GM21528 (cell line): ENCODE measurements around the gene CRCP.
"Not testable (repeated sequence)": the region's sequence is repeated elsewhere in the genome, so short reads cannot be mapped to it uniquely, and the experiment has no call there.

ENCODE experiments used
- ATAC-seq: cut with Tn5 transposase; IDR thresholded peaks from one replicate; pipeline ENCODE4 v1.9.1; 2021; ENCODE audit warnings: mild to moderate bottlenecking, moderate library complexity; ENCODE audit not compliant: unreplicated experiment, low FRiP score

The CRCP gene

DNA sequence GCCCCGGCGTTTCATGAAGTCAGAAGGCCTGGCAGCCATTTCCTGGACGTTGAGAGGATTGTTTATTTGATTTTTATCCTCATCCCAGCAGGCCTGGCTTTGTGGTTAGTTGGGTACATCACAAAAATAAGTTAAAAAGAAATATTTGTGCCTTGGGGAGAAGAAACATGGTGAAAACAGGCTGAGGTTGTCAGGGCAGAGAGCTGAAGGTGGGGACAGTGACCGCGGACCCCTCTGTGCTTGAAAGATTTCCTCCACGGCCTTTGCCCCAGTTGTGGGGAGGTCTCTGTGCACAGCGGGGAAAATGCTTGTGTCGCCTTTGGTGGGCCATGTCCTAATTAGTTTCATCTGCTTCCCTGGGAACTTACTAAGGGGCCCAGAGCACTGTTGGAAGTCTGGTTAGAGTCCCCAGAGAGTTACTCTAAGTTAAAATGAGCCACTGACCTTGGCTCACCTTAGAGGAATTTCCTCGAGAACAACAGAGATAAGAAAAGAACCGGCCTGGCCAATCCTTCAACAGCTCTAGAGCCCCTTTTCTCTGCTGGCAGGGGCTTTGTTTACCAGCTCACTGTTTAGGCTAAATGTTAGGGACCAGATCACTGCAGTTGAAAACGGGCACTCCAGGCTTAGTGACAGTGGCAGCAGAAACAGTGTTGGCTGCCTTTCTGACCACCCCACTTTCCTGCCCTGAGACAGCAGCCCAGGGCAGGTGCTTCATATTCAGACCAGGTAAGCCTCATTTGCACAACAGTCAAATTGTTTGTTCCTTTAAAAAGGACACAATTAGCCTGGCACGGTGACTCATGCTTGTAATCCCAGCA, 37.9 kb downstream of the CRCP start:
- ATAC-seq: no peak

DNA sequence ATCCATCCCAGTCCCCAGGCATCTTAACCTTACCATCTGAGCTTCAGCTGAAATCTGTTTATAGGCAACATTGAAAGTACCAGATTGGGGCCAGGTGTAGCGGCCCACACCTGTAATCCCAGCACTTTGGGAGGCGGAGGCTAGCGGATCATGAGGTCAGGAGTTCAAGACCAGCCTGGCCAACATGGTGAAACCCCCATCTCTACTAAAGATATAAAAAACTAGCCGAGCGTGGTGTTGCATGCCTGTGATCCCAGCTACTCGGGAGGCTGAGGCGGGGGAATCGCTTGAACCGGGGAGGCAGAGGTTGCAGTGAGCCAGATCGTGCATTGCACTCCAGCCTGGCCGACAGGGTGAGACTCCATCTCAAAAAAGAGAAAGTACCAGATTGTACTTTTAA, 39.0 kb downstream of the CRCP start:
- ATAC-seq: no peak

DNA sequence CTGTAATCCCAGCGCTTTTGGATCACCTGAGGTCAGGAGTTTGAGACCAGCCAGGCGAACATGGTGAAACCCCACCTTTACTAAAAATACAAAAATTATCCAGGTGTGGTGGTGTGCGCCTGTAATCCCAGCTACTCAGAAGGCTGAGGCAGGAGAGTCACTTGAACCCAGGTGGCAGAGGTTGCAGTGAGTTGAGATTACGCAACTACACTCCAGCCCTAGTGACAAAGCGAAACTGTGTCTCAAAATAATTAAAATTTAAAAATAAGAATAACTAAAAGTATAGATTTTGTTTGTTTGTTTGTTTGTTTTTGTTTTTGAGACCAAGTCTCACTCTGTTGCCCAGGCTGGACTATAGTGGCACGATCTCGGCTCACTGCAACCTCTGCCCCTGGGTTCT, 41.4 kb downstream of the CRCP start:
- not testable (repeated sequence) for ATAC-seq

DNA sequence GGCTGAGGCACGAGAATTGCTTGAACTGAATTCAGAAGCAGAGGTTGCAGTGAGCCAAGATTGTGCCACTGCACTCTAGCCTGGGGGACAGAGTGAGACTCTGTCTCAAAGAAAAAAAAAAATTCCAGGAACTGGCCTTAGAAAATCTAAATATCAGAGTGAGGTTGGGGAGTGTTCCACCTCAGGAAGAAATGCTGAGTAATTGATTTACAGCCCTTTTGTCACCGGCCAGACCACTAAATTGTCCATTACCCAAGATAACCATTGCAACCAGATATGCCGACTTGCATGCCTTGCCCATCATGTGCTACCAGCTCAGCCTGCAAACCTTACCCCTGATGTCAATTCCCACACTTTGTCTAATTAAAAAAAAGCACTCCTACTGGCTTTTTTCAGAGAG, 42.4 kb downstream of the CRCP start:
- no peak for ATAC-seq

DNA sequence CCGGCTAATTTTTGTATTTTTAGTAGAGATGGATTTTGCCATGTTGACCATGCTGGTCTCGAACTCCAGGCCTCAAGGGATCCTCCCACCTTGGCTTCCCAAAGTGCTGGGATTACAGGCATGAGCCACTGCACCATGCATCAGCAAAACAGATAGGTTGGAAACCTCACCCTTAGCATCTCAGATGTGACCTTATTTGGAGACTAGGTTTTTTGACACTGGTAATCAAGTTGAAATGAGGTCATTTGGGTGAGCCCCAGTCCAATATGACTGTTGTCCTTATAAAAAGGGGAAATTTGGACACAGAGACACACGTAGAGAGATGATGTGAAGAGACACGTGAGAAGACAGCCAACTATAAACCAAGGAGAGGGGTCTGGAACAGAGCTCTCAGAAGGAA, 48.0 kb downstream of the CRCP start:
- ATAC-seq: no peak

DNA sequence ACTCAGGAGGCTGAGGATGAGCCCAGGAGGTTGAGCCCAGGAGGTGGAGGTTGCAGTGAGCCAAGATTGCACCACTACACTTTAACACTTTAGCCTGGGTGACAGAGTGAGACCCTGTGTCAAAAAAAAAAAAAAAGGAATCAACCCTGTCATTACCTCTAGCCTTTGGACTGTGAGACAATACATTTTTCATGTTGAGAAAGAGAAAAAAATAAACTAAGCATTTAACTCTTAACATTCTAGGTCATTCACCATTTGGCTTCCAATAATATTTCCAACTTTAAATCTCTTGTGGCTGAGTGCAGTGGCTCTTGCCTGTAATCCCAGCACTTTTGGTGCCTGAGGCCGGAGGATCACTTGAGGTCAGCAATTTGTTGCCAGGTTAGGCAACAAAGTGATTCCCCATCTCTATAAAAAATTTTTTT, 48.6 kb downstream of the CRCP start:
- ATAC-seq: no peak

DNA sequence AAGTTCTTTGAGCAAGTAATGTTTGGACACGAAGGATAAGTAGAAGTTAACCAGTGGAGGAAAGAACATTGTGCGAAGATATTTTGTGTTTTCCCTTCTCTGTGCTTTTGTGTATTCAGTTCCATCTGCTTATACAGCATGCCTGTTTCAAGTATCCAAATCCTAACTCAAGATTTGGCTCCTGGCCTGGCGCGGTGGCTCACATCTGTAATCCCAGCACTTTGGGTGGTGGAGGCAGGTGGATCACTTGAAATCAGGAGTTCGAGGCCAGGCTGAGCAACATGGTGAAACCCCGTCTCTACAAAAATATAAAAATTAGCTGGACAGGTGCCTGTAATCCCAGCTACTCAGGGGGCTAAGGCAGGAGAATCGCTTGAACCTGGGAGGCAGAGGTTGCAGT, 49.7 kb downstream of the CRCP start:
- ATAC-seq: no peak

DNA sequence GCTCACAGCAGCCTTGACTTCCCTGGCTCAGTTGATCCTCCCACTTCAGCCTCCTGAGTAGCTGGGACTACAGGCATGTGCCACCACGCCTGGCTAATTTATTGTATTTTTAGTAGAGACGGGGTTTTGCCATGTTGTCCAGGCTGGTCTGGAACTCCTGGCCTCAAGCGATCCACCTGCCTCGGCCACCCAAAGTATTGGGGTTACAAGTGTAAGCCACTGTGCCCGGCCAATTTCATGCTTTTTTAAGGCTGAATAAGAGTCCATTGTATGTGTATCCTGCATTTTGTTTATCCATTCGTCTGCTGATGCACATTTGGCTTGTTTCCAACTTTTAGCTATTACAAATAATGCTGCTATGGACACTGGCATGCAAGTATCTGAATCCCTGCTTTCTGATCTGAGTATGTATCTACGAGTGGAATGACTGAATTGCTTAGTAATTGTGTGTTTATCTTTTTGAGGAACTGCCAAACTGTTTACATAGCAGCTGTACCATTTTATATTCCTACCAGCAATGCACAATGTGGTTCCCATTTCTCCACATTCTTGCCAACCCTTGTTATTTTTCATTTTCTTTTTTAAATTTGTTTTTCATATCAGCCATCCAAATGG, 53.2 kb downstream of the CRCP start:
- ATAC-seq: no peak

DNA sequence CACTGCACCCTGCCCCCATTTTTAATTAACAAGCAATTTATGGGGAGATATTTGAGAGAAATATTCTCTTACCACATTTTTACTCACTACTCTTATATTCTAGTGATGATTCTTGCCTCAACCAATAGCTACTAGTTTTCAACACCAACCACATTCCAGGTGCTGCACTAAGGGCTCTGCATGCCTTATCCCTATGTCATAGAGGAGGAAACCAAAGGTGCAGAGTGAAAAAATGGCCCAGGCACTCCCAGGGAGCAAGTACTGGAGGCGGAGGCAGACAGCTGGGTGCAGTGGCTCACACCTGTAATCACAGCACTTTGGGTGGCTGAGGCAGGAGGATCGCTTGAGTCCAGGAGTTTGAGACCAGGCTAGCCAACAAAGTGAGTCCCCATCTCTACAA, 55.0 kb downstream of the CRCP start:
- no peak for ATAC-seq

DNA sequence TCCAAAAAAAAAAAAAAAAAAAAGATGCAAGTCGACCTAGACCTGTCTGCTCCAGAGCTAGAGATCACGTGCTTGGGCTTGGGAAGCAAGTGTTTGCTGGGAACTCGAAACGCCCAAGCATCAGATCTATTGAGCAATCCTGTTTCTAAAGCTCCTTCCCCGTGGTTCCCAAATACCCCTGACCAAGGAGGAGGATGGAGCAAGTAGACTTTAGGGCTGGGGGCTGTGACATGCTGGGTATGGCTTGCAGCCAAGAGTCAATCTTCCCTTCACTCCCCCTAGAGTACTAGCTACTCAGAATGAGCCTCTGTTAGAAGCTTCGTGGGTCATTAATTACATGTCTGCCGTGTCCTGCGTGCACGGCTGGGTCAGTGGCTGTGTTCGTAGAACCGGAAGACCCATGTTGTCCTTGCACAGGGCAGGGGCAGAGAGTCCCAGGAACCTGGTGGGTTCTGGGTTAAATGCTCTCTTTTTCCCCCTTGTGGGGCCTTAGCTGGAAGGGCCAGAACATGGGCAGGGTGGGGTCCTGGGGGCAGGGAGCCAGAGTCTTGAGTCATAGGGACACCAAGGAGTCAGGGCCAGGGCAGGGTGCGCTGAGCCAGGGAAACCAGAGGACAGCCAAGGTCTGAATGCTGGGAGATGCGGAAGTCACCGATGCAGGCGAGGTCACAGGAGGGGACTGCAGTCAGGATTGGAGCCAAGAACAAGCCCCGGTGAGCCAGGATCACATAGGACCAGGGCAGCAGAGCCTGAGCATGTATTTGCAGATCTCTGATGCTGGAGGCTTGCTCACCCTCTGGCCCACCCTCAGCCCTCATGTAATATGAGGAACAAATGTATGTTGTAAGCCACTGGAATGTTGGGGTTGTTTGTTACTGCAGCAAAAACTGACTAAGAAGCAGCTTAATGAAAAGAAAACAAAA, 55.9 kb downstream of the CRCP start:
- ATAC-seq: no peak

DNA sequence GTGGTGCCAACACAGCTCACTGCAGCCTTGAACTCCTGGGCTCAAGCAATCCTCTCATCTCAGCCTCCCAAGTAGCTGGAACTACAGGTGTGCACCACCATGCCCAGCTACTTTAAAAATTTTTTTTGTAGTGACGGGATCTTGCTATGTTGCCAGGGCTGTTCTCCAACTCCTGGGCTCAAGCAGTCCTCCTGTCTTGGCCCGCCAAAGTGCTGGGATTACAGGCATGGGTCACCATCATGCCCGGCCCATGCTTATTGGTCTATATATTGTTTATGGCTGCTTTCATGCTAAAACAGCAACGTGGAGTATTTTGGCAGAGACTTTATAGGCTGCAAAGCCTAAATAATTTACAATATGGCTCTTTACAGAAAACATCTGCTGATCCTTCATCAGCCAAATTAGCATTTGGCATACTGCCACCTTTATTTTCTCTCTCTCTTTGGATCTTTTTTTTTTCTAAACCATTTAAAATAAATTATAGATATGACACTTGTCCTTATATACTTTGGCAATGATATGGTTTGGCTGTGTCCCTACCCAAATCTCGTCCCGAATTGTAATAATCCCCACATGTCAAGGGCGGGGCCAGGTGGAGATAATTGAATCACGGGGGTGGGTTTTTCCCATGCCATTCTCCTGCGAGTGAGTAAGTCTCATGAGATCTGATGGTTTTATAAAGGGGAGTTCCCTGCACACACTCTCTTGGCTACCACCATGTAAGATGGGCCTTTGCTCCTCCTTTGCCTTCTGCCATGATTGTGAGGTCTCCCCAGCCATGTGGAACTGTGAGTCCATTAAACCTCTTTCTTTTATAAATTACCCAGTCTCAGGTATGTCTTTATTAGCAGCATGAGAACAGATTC, 58.1 kb downstream of the CRCP start:
- not testable (repeated sequence) for ATAC-seq

DNA sequence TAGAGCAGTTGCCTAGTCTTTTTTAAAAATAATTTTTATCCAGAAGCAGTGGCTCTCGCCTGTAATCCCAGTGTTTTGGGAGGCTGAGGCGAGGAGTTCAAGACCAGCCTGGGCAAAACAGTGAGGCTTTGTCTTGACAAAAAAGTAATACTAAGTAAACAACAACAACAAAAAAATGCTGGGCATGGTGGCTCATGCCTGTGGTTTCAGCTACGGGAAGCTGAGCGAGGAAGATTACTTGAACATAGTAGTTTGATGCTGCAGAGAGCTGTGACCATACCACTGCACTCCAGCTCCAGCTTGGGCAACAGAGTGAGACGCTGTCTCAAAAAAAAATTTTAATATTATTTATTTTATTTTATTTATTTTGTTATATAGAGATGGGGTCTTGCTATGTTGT, 59.2 kb downstream of the CRCP start:
- no peak for ATAC-seq

DNA sequence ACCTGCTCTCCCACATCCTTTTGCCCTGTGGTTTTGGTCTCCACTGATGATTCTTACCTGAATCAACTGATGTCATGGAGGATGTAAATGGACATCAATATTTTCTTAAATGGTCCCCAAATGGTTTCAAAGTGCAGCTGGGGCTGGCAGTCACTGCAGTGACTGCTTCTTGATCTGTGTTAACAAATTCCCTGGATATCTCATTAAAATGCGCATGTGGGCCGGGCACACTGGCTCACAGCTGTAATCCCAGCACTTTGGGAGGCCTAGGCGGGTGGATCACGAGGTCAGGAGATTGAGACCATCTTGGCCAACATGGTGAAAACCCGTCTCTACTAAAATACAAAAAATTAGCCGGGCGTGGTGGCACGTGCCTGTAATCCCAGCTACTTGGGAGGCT, 60.4 kb downstream of the CRCP start:
- not testable (repeated sequence) for ATAC-seq

DNA sequence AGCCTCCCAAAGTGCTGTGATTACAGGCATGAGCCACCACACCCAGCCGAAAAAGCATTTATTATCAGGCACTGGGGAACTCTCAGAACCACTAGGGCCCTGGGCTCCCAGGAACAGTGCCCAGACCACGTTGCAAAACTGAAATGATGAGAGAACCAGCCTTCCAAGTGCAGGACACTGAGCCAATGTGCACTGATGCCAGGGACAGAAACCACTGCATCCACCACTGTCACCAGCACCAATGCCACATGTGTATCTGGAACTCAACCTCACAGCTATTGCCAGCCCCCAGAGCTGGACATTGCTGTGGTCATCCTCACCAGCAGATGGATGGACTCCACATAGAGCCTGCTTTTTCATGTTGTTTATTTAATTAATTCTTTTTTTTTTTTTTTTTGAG, 62.3 kb downstream of the CRCP start:
- ATAC-seq: no peak

DNA sequence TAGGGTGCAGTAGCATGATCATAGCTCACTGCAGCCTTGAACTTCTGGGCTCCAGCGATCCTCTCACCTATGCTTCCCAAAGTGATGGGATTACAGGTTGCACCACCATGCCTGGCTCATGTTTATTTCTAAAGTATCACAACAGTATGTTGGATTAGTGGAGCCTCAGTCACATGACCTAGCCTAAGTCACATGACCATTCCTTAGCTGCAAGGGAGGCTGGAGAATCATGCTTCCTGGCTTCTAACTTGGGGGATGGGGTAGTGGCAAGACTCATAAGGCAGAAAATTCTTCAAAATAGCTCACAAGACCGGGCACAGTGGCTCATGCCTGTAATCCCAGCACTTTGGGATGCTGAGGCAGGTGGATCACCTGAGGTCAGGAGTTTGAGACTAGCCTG, 63.6 kb downstream of the CRCP start:
- ATAC-seq: no peak

DNA sequence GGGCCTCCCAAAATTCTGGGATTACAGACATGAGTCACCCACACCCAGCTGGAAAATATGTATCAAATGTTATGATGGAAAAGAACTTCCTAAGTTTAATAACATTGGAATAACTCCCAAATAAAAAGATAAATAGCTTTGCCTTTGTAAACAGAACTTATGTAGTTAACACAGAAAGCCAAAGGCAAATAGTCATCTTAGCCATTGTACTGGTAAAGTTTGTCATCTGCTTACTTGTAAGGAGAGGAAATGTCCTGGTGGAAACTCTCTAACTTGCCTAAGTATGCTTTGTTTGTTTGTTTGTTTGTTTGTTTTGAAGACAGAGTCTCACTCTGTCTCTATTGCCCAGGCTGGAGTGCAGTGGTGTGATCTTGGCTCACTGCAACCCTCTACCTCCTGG, 66.7 kb downstream of the CRCP start:
- ATAC-seq: no peak

DNA sequence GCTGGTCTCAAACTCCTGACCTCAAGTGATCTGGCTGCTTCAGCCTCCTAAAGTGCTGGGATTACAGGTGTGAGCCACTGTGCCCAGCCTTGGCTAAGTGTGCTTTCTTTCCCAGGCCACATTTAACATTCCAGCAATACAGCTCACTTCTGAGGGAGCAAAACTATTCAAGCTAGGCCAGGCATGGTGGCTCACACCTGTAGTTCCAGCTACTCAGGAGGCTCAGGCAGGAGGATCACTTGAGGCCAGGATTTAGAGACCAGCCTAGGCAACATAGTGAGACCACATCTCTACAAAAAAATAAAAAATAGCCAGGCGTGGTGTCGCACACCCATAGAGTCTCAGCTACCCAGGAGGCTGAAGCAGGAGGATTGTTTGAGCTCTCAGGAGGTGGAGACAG, 67.2 kb downstream of the CRCP start:
- ATAC-seq: no peak

DNA sequence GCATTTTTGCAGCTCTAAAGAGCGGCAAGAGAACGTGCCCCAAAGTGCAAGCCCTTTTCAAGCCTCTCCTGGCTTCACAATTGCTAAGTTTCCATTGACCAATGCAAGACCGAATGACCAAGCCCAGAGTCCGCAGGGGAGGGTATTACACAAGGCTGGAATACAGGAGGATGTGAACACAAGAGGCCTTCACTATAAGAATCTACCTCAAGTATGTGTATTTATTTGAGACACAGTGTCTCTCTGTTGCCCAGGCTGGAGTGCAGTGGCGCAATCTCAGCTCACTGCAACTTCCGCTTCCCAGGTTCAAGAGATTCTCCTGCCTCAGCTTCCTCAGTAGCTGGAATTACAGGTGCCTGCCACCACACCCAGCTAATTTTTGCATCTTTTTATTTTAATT, 68.3 kb downstream of the CRCP start:
- ATAC-seq: no peak

DNA sequence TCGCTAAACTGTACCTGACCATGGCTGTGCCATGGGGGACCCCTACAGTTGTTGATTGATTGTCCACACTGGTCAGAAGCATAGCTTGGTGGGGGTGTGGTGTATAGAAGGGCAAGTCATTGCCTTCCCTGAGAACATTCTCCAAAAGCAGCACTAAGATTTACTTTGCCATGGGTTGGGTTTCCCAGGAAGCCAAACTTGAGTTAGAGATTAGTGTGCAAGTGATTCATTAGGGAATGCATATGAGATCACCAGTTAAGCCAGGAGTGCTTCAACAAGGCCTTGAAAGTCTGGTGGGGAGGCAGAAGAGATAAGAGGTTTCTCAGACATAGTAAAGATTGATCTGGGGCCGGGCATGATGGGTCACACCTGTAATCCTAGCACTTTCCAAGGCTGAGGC, 69.1 kb downstream of the CRCP start:
- ATAC-seq: no peak

DNA sequence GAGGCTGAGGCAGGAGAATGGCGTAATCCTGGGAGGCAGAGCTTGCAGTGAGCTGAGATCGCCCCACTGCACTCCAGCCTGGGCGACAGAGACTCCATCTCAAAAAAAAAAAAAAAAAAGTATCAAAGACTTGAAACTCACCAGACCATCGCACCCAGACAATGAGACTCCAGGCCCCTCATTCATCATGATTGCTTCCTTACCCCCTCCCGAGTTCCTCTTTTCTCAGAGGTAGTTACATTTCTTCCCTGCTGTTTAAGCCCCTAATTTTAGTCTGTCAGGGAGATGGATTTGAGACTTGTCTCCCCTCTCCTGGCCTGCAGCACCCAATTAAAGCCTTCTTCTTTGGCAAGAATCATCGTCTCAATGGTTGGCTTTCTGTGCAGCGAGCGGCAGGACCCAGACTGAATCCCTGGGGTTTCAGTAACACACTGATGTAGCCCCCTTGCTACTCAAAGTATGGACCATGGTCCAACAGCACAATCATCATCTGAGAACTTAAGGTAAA, 71.1 kb downstream of the CRCP start:
- no peak for ATAC-seq
